Eye (tissue), 1 donor: ENCODE measurements around the gene PHLPP1.

Experiments
- DNase-seq: peaks from one replicate; pipeline ENCODE4 v3.0.0-alpha.2; 2015

Gene PHLPP1

DNA sequence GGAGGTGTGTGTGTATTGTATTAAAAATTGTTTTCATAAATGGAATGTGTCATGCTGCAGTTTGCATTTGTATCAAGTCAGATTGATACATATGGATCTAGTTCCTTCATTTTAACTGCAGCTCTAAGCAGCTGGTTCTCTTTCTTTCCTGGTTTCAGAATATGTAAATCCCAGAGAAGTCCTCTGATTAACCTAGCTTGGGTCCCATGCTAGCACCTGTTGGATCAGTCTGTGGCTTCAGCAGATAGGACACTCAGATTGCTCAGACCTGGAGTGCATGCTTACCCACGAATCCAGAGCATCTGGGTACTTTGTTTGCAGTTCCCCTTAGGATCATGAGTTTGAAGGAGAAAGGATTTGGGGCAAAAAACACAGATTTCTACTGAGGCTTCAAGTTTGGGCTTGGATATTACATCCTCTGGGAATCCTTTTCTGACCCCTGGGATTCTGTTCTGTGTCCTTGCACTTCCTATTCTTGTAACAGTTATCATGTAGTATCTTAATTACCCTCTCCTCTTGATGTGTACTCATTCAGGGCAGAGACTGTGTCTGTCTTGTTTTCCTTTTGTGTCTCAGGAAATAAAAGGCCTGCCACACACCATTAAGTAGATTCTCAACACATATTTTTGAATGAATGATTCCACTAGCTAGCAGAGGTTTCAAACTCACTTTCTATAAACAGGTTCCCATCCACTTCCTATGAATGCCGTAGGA, 142.1 kb downstream of the PHLPP1 start:
- DNase-seq, result no peak

GRCh38 chr18:62860062-62860461, 144.7 kb downstream of the PHLPP1 start:
- no peak for DNase-seq

- no peak for DNase-seq
Measured at GRCh38 chr18:62862466-62862865, 147.1 kb downstream of the PHLPP1 start.

DNA sequence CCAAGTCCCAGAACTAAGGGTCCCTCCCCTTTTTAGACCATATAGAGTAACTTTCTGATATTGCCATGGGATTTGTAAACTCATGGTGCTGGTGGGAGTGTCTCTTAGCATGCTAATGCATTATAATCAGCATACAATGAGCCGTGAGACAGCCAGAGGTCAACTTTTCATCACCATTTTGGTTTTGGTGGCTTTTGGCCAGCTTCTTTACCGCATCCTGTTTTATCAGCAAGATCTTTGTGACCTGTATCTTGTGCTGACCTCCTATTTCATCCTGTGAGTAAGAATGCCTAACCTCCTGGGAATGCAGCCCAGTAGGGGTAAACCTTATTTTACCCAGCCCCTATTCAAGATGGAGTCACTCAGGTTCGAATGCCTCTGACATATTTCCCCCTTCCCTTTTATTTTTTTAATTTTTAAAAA, 148.2 kb downstream of the PHLPP1 start:
- no peak for DNase-seq

DNA sequence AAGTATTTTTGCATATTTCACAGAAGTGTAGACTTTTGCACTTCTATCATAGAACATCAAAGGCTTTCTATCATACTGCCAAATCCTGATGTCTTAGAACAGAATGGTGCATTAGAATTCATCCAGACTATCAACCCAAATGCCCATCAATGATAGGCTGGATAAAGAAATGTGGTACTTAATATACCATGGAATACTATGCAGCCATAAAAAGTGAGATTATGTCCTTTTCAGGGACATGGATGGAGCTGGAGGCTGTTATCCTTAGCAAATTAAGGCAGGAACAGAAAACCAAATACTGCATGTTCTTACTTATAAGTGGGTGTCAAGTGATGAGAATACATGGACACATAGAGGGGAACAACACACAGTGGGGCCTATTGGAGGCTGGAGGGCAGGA, 150.2 kb downstream of the PHLPP1 start:
- no peak for DNase-seq

GRCh38 chr18:62867534-62867933, 152.2 kb downstream of the PHLPP1 start:
- no peak for DNase-seq

GRCh38 chr18:62868645-62869044, 153.3 kb downstream of the PHLPP1 start:
- no peak for DNase-seq

- DNase-seq, result no peak
Measured at GRCh38 chr18:62870643-62871042, 155.3 kb downstream of the PHLPP1 start.

DNA sequence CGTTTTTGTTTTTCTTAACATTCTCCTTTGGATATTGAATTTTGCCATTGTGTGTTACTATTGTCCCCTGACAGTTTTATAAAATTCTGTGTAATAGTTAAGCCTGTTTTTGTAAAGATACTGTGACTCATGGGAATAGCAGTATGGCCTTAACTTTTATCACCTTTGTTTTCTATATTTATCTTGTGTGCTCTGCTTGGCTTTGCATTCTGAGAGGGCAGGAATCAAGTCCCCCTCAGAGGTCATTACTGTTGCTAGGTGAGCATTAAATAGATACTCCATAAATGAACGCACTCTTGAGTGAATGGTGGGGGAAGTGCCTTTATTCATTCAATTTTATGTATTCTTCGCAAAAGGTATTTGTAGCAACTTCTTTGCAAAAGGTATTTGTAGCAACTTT, 160.0 kb downstream of the PHLPP1 start:
- DNase-seq, result no peak

DNA sequence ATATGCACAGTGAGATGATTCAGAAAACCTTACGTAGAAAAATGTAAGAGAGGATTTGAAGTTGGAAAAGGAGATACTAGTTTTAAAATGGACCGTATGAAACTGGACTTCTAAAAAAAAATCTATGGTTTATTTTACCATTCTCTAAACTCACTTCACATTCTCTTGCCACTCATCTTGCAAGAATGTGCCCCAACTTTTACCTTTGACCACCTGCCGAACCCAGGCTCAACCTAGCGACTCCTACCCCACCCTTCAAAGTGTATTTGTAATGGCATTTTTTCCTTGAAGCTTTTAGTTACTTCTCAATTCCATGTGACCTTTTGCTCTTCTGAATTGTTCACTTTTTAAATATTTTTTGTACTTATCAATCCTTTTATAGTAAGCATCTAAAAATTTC, 160.8 kb downstream of the PHLPP1 start:
- DNase-seq, result no peak

GRCh38 chr18:62876828-62877227, 161.5 kb downstream of the PHLPP1 start:
- DNase-seq, result no peak

DNA sequence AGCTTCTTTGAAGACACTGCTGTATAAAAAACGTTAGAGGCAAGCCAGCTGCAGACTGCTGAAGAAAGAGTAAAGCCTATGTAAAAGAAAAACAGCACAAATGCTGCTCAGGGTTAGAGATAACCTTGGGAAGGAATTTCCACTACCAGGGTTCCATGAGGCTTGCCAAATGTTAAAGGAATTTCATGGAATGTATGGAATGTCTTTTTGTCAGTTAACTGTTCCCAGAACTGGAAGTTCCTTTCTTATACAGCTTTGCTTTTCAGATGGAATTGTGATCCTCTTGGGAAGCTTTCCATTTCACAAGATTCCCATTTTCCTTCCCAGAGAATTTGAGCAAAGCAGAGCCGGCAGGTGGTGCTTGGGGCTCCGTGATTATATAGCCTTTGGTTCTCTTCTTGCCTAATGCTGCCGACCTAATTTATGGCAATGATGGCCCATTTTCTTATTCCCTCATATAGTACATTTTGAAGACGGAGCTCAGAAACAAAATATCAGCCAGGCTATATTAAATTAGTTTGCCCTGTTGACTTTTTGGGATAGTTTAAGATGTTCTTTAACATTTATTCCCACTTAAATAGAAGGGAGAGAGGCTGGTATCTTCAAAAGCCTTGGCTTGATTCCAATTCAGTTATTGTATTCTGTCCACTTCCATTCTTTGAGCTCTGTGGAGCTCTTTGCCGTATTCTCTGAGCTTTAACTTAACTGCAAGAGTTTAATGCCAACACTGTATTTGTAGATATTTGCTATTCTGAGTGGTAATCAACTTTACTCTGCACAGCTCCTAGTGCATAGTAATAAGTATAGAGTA, 162.3 kb downstream of the PHLPP1 start:
- peak; percentile 55 for DNase-seq

DNA sequence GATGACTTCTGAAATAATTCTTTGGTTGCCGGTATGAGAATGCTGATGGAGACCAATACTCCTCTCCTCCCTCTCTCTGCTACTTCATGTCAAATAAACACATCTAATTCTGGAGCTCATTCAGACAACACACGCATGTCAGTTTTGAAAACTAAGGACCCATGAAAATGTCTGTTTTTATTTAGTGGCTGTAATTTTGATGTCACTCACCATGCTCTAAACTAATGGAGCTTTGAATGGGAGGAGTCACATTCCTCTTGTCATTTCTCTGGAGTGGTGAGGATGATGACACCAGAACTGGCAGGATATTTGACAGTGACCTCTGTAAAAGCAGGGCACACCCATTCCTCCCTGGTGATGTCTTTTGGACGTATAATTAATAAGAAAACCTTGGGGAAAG, 163.0 kb downstream of the PHLPP1 start:
- DNase-seq, result peak; percentile 24

DNA sequence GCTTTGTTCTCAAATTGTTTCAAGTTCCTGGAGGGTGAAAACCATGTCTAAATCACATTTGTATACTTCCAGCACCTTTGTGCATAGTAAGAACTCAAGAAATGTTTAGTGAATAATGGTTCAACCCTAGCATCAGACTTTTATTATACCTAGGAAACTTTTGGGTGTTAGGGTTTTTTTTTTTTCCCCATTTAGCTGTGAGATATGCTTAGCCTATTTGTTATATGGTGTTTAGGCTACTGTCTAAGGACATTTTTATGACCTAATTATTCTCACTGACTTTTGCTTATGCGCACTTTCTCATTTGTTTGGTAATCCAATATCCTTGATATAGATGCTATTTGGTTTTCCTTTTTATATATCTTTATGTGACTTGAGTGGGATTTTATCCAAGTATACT, 164.7 kb downstream of the PHLPP1 start:
- no peak for DNase-seq

- DNase-seq, result no peak
Measured at GRCh38 chr18:62880673-62881364, 165.5 kb downstream of the PHLPP1 start.

DNA sequence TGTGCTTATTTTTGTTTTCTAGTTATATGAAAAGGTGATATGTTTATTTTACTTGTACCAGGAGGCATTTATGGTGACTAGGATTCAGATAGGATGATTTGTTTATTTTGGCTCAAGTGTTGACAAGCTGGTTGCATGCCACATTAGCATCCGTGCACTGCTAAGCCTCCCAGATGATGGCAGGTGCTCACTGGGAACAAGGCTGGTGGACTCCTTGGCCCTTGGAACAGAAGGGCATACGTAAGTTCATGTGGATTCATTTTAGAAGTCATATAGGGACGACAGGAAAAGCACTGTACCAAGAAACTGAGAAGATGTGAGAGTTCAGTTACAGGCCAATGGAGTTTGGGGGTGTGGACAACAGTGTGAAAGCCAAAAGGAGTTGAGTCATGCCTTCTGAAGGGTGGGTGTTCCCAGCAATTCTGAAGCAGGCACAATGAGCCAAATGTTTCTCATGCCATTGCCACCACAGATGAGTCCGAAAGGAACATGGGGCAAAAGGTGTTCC, 166.2 kb downstream of the PHLPP1 start:
- DNase-seq, result no peak

GRCh38 chr18:62883937-62884735, 168.8 kb downstream of the PHLPP1 start:
- no peak for DNase-seq

GRCh38 chr18:62885804-62886203, 170.5 kb downstream of the PHLPP1 start:
- no peak for DNase-seq

GRCh38 chr18:62894681-62895390, 179.5 kb downstream of the PHLPP1 start:
- DNase-seq, result no peak

DNA sequence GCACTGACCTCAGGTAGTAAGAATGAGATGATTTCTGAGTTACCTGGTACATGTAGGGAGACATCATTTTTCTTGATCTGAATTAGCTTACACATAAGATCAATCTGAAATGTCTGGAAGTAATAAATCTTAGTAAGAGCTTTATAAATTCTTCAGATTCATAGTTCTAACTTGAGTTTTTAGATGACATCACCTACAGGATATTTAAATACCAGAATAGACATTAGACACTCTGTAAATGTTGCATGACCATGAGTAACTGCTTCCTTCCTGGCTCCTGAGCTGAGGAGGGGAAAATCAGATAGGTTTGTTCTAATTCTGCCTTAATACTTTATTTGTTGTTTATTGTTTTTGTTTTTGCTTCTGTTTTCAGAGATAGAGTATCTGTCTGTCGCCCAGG, 181.8 kb downstream of the PHLPP1 start:
- no peak for DNase-seq

DNA sequence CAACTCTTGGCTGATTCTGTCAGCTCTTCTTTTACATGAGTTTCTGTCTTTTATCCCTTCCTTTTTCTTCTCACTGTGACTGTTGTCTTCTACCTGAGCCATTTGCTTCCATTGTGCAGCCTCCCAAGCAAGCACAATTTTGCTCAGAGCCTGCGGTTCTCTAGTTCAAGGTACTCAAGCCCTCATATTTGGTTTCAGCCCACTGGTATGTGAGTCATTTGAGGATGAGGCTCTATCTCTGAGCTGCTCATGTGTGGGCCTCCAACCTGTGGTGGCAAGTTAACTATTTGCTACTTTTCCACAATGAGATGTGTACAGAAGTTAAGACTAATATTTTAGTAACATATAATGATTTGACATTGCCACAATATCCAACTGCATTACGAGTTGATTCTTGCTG, 183.0 kb downstream of the PHLPP1 start:
- no peak for DNase-seq

DNA sequence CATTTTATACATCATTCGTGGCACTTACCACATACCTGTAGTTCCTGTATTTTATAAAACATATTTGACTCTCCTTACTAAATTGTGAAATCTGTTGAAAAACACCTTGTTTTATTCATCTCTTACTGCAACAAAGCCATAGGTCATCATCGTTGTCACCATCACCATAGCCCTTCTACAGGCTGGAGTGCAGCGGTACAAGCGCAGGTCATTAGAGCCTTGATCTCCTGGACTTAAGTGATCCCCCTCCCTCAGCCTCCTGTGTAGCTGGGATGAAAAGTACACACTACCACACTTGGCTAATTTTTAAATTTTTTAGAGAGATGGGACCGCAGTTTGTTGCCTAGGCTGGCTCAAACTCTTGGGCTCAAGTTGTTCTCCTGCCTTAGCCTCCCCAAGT, 184.2 kb downstream of the PHLPP1 start:
- no peak for DNase-seq
